Activated CD4-positive, CD25-positive, alpha-beta regulatory T cell (primary cell): ENCODE results near the gene CDK5RAP1.
A peak's percentile ranks its signal among the peaks of the same experiment; 100 is the strongest.
"Not testable (repeated sequence)": the region's sequence is repeated elsewhere in the genome, so short reads cannot be mapped to it uniquely, and the experiment has no call there.

Experiments
- DNase-seq, 4 experiments: peaks; one replicate each; lab custom pipeline; 2025; lab: John Stamatoyannopoulos, UW

Gene CDK5RAP1, protein sequence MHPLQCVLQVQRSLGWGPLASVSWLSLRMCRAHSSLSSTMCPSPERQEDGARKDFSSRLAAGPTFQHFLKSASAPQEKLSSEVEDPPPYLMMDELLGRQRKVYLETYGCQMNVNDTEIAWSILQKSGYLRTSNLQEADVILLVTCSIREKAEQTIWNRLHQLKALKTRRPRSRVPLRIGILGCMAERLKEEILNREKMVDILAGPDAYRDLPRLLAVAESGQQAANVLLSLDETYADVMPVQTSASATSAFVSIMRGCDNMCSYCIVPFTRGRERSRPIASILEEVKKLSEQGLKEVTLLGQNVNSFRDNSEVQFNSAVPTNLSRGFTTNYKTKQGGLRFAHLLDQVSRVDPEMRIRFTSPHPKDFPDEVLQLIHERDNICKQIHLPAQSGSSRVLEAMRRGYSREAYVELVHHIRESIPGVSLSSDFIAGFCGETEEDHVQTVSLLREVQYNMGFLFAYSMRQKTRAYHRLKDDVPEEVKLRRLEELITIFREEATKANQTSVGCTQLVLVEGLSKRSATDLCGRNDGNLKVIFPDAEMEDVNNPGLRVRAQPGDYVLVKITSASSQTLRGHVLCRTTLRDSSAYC

DNA sequence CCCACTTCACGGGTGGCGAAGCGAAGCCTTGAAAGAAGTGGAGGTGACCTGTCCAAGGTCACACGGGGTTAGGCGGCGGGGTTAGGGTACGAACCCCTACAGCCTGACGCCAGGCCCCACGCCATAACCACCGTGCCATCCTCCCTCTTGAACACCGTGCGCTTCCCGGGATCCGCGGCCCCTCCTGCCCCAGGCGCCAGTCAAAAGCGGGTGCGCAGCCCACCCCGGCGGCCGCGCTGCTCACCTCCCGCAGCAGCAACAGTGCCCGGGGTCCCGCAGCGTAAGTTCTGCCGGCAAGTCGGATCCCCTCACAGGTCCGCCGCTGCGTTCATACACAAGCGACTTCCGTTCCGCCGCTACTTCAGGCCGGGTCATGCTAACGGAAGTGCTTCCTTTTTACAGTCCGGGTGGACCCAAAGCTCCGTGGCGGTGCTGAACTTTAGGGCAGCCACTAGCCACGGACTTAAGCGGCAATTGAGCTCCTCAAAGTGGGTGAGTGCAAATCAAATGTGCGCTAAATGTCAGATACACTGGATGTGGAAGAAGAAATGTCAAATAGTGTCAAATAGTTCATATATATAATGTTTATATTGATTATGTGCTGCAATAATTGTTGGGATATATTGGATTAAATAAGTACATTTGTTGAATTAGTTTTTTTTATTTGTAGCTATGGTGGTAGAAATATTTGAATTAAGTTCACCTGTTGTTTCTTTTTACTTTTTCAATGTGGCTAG is at the start of gene CDK5RAP1:
CDK5RAP1 (minus strand) TSS at position 336 of the 737 bp plus-strand sequence. CDS start 4,455 bp downstream, outside the sequence.
- peak; percentile 58 to 73 (median 68) for DNase-seq

DNA sequence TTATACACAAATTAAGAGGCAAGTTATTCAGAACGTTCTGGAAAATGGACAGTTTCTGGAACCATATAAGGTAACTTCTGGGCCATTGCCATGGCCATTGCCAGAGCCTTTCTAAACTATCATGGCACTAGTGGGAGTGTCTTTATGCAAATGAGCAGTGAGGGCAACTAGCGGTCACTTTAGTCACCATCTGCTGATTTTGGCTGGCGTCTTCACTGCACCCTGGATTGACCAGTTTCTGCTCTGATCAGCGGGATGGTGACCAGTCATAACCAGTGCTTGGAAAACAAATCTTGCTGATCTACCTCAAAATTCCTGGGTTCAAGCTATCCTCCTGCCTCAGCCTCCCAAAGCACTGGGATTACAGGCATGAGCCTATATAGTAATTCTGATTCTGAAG is 49.5 kb upstream of the CDK5RAP1 start:
- DNase-seq, result no peak

DNA sequence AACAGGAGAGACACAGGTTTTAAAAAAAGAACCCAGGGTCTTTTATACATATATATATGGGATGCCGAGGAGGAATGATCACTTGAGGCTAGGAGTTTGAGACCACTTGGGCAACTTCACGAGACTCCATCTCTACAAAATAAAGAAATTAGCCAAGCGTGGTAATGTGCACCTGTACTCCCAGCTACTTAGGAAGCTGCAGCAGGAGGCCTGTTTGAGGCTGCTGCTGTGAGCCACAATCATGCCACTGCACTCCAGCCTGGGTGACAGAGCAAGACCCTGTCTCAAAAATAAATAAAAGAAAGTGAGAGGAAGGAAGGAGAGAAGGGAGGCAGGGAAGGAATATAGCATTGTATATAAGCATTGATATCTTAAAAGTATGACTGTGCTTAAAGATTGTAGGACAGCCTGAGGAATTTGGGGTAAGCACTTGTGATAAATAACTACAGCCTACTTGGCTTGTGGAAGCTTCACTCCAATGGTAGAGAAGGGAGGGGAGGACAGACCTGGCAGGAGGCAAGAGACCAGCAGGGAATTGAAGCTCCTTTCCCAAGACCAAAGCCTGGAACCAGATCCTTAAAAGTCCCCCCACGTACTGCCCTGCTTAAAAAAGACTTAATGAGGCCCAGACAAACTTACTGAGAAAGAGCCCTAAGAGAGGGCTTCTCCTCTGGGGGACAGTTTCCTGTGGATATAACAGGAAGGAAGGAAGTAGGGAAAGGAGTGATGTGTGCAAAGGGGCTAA is 44.7 kb upstream of the CDK5RAP1 start:
- no peak for DNase-seq

DNA sequence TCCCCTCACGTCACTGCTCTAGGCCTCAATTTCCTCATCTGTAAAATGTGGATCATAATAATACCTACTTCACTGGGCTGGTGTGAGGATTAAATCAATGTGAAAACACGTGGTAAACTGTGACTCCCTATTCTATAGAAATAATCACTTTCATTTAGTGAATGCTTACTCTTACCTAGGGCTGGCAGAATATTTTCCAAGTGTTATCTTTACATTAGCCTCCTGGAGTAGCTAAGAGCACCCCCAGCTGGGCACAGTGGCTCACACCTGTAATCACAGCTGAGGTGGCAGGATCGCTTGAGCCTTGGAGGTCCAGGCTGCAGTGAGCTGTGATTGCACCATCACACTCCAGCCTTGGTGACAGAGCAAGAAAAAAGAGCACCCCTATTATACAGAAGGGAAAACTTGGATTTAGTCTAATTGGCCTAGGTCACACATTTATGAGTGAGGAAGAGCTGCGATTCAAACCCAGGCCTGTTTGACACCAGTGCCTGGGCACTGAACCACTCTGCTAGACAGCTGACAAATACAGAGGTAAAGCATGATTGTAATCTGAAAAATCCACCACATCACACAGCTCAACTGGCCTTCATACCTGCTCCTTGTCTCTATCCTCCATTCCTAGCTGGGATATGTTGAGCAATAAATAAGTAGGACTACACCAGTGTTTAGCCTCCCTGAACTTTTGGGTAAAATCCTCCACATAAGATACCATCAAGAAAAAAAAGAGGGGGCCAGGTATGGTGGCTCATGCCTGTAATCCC is 43.7 kb upstream of the CDK5RAP1 start:
- peak in 1 of 4 experiments; percentile 3 for DNase-seq

DNA sequence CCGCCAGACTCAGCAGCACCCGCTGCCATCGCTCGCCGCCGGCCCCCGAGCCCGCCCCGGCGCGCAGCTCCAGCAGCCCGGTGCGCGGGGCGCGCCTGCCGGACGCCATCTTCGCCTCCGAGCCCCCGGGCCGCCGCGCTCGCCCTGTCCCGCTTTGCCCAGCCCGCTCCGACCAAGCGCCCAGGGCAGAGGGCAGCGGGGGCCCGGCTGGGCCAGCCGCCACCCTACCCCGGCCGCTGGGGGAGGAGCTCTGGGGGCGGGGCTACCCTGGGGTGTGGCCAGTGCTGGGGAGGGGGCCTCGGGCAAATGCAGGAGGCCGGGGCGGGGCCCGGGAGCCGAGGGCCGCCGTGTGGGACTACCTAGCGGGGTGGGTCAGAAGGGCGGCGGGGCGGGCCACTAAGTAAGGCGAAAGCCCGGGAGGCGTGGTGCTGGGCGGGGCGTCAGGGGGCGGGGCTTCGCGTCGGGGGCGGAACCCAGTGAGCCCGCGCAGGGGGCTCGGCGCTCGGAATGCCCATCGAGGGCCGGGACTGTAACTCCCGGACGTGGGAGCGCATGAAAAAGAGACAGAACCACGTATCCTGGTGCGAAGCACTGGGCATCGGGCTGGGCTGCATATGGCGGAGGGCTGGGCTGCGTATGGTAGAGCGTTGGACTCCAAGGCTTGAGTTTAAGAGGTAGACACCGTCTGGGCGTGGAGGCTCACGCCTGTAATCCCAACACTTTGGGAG is 42.4 kb upstream of the CDK5RAP1 start, which contains the start of gene SNTA1:
SNTA1 (minus strand) TSS at position 252 of the 728 bp plus-strand sequence; CDS start at position 109, 143 bp downstream.
- peak; percentile 72 to 77 (median 75) for DNase-seq

DNA sequence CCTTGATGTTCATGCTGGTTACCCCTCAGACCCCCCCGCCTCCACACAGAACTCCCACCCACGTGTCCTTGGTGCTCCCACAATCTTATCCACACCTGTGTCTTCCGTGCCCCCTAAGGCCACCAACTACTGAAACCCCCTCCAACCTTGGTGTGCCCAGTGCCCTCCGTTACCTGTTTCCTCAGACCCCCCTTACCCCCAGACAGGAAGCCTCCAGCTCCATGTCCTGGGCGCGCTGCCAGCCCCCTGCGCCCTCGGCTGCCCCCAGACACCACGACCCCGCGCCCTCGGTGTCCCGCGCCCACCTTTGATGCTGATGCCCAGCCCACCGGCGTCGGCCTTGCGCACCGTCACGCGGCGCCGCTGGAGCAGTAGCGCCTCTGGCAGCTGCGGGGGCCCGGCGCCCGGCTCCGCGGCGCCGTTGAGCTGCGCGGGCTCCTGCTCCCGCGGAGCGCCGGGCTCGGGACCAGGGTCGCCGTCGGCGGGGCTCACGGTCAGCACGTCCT is 41.7 kb upstream of the CDK5RAP1 start:
- DNase-seq, result peak in 2 of 4 experiments; percentile 6 to 38

DNA sequence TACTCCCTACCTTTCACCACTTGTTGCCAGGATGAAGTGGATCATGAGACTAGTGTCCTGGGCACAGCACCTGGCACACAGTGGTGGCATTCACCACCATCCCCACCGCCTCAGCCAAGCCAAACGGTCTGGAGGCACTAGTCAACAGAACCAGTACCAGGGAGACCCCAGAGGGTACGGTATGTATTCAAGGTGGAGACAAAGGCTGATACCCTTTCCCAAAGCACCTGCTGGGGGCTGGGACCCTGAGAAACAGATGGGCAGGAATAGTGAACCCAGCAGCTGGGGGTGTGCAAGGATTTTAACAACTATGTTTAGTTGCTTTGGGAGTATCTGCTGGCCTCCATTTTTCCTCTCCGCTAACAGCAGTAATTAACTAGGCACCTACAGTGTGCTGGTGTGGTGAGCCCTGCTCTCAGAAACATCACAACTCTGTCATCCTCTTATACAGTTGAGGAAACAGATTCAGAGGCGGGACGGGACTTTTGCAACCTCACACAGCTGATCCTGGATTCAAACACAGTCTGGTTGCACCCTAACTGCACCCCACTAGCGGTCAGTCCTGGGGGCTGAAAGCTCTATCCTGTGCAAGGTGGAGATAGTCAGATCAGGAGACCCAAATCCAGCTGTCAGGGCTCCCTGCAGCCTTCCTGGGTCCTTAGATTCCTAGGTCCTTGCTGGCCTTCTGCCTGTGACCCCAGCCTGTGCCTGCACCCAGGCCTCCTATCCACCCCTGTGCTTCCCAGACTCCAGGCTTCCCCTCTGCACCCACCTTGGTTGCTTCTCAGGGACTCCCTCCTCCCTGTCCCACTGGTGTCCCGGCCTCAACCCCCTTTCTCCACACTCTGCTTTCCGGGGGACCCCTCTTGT is 41.1 kb upstream of the CDK5RAP1 start:
- no peak for DNase-seq

DNA sequence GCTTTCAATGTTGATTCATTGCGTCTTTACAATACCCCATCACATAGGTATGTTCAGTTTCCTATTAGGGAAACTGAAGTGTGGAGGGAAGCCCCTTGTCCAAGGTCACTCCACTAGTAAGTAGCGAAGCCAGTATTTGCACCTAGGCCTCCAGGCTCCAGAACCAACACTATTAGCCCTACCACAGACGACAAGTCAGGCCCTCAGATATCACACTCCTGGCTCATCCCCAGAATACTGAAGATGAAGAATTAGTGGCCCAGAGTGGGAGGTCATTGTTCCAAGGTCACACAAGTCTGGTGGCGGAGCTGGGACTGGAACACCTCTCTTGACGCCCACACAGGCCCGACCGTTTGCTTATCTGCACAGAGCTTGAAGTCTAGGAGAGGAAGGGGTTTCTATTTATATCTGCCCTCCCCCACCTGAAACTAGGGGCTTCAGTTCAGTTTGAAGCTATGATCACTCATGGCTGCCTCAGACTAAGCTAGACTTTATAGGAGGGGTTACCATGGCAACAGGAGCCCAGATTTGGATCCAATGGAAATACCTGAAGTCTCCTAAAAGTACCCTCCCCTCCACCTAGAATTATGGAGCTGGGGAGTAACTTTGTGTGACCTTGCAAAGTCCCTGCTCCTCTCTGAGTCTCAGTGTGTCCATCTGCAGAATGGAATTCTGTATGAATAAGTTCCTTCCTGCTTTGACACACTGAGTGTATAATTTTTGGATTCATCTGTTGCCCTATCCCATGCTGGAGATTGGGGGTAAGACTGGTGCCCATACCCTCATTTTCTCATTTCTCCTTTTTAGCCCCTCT is 40.0 kb upstream of the CDK5RAP1 start:
- no peak for DNase-seq

DNA sequence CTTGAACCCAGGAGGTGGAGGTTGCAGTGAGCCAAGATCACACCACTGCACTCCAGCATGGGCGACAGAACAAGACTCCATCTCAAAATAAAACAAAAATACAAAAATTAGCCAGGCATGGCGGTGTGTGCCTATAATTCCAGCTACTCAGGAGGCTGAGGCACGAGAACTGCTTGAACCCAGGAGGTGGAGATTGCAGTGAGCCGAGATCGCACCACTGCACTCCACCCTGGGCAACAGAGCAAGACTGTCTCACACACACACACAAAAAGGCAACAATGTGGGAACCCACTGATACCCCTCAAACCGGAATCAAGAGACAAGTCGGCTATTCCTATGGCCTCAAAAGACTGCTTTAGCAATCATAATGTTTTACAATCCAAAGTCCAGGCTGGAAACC is 39.2 kb upstream of the CDK5RAP1 start:
- DNase-seq, result not testable (repeated sequence)

DNA sequence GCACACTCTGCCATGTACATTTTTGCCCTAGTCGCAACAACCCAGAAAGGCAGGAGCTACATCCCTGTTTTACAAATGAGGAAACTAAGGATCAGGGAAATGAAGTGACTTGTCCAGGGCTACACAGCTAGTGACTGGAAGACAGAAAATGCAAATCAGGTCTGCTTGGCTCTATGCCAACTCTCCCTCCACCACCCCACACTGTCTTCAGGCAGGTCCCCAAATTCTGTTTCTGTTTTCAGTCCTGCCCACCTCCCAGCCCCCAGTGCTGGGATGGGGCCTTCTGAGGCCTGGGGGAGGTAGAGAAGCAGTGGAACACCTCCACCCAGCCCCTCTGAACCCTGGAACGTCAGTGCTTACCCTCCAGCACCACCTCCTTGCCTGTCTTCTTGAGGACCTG is 37.2 kb upstream of the CDK5RAP1 start:
- DNase-seq, result no peak

DNA sequence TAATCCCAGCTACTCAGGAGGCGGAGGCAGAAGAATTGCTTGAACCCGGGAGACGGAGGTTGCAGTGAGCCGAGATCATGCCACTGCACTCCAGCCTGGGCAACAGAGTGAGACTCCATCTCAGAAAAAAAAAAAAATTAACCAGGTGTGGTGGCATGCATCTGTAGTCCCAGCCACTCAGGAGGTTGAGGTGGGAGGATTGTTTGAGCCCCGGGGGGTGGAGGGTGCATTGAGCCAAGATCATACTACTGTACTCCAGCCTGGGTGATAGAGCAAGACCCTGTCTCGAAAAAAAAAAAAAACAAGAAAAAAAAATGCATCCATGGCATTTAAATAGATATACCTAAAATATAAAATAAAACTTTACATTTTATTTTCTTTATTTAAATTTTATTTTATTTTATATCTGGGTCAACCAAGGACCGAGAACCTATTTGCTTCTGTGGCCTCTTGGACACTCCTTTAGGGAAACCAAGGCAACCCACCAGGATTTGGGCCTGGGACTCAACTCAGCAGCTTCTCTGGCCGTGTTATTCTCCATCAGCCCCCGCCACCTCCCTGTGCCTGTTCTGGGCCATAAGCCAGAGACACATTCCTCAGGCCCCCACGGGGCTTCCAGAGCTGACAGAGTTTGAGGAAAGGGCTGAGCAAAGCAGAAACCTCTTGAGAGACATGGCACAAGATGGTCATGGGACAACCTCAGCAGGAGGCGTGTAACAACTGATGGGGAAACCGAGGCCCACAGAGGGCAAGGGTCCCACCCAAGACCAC is 36.0 kb upstream of the CDK5RAP1 start:
- no peak for DNase-seq

DNA sequence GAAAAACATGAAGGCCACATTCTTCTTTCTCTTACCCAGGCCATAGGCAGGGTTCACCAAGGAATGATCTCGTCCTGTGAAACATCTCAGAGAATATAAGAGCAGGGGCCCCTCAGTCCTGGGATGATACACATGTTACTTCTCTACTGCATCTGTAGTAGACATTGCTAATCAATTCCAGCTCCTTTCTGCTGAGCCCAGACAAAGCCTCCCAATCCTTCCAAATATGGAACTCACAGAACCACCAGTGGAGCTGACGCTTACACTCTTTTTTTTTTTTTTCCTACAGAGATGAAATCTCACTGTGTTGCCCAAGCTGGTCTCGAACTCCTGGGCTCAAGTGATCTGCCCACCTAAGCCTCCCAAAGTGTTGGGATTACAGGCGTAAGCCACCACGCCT is 33.1 kb upstream of the CDK5RAP1 start:
- no peak for DNase-seq

DNA sequence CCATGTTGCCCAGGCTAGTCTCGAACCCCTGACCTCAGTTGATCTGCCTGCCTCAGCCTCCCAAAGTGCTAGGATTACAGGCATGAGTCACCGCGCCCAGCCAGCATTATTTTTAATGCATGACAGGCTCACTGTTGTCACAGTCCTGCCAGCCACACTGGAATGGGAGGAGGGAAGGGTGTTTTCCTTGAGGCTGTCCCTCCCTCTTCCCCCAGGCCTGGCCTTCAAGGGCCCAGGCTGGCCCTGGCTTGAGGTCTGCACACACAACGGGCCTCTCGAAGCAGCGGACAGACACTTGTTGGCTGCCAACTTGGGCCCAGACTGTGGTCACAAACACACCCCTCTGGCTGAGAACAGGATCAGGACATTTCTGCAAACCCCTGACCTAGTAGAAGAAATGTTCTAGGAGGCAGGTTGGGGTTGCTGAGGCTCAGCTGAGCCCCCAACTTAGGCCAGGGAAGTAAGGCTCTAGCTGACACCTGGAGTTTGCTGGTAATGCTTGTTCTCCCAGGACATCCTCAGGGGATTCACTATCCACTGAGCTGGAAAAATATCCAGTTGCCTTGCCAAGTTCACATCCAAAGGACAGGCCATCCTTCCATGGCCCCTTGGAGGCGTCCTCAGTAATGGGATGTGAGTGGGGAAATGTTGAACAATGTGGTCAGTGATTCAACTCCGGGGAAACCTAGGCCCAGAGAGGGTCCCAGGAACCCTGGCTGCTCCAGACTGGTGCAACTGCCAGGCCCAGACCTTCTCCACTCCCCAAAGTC is 32.3 kb upstream of the CDK5RAP1 start:
- no peak for DNase-seq

DNA sequence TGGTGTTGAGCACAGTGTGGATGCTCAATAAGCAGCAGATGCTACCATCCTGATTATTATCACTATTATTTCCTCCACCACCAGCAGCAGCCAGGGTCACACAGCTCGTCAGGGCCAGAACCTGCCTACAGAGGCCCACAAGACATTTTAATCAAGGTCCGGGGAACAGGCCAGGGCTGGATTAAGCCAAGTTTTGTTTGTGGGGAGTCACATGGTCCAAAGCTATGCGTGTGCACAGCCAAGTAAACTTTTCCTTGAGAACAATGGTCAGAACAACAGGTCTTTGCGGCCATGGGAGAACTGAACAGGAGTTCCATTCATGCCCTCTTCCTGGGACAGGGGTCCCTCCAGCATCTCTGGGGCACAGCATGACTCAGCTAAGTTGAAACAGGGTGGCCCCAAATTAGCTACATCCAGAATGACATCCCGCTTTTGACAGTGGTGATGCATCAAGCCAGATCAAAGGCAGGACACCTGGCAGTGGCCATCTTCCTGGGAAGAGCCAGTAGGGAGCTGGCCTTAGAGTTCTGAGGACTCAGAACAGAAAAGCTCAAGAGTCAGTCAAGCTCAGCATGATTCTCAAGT is 30.6 kb upstream of the CDK5RAP1 start:
- no peak for DNase-seq

DNA sequence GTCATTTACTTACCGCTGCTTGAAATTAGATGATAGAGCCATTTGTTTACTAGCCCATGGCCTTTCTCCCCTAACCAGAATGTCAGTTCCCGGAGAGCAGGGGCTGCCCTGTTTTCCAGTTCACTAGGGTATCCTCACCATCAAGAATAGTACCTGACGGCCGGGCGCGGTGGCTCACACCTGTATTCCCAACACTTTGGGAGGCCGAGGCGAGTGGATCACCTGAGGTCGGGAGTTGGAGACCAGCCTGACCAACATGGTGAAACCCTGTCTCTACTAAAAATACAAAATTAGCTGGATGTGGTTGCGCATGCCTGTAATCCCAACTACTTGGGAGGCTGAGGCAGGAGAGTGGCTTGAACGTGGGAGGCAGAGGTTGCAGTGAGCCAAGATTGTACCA is 22.6 kb upstream of the CDK5RAP1 start:
- DNase-seq, result not testable (repeated sequence)

DNA sequence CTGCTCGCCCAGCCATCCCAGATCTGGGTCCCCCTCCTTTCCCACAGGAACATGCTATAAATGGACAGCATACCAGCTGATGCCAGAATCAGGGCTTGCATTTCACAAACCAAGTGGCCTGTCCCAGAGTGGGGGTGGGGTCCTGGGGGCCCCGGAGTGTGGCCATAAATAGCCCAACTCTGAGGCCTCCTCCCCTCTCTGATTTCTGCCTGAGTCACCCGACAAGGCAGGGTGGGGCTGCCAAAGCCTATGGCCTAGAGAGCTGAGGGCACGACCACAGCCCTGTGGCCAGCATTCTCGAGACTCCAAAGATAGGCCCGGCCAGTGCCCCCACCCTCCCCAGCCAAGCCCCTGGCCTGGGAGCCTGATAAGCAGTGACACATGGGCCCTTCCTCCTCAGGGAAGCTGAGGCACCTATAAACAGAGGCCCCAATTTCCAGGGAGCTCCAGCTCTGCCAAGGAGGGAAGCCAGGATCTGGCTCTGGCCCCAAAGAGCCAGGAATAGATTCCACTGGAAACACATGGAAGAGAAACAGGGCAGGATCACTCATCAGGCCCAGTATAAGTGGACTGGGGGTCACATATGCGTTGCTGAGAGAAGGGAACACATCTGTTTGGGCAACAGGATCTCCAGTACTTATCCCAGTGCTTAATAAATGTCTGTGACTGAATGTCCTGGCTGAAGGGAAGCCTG is 22.0 kb upstream of the CDK5RAP1 start:
- no peak for DNase-seq
